Bronchial epithelial cell (primary cell): ENCODE results near the gene DEAF1. TPM values are rescaled to one million over a fixed set of nuclear protein-coding genes. Genes with fewer than 3 reads are reported as not detected.

Experiments
- DNase-seq: peaks from one replicate; pipeline ENCODE4 v3.0.0-alpha.2; 2010; ENCODE audit warnings: low read depth
- FAIRE-seq: peaks from 2 replicates; lab custom pipeline; 2011; peaks lifted over from hg19 to GRCh38; lab: Jason Lieb, UNC
- H3K27me3 ChIP-seq: 2 replicates; pipeline ENCODE4 v1.5.1; 2011; ENCODE audit warnings: low read length; ENCODE audit not compliant: control insufficient read depth, insufficient read depth
- H3K36me3 ChIP-seq: 2 replicates; pipeline ENCODE4 v1.5.1; 2011; ENCODE audit warnings: low read length; ENCODE audit not compliant: control insufficient read depth, insufficient read depth
- H3K4me3 ChIP-seq: 2 replicates; pipeline ENCODE4 v1.5.1; 2011; ENCODE audit warnings: mild to moderate bottlenecking, low read depth, low read length, control low read depth
- CTCF ChIP-seq: IDR thresholded peaks from 2 replicates; pipeline ENCODE4 v1.5.1; 2011; ENCODE audit warnings: mild to moderate bottlenecking, moderate library complexity, low read length, control low read depth, inconsistent platforms; ENCODE audit not compliant: insufficient read depth, severe bottlenecking
- total RNA-seq: library from RNA; depleted of rRNA; stranded (reverse); fragments of >200 nt; gene quantifications from 2 replicates; pipeline ENCODE4 v1.2.1, GENCODE V29; 2014

DEAF1 gene
- total RNA-seq, 1 donor from 2014 or later: 23.4 TPM

- Histone ChIP-seq H3K36me3 (no peaks in the 10 kb centered on the region), H3K27me3 (no peaks in the 10 kb centered on the region), H3K4me3 (no peak overlapping the region)
- TF ChIP-seq CTCF: no peak
- FAIRE-seq: no peak
- no peak for DNase-seq
These were observed 38.0 kb upstream of the DEAF1 start for GRCh38 chr11:733072-733471.

- no peaks in the 10 kb centered on the region for H3K27me3 ChIP-seq
- DNase-seq (peak; percentile 37), FAIRE-seq (no peak)
- TF ChIP-seq CTCF: no peak
- no peak overlapping the region for H3K4me3 ChIP-seq
- peaks cover 10% of the 10 kb centered on the region for H3K36me3 ChIP-seq
These were observed 34.6 kb upstream of the DEAF1 start for GRCh38 chr11:729492-730074.

GRCh38 chr11:728901-729491 is 34.0 kb upstream of the DEAF1 start:
- no peaks in the 10 kb centered on the region for H3K27me3 ChIP-seq
- no peak for FAIRE-seq

GRCh38 chr11:727859-728748 is 33.1 kb upstream of the DEAF1 start:
- H3K36me3 ChIP-seq: peaks cover 21% of the 10 kb centered on the region
- no peak overlapping the region for H3K4me3 ChIP-seq
- no peak for FAIRE-seq
- peak; percentile 90 for DNase-seq
- peak; percentile 100 for TF ChIP-seq CTCF
- no peaks in the 10 kb centered on the region for H3K27me3 ChIP-seq

More at GRCh38 chr11:728901-729491, 34.0 kb upstream of the DEAF1 start:
- Histone ChIP-seq H3K4me3 (no peak overlapping the region), H3K36me3 (peaks cover 16% of the 10 kb centered on the region)
- no peak for DNase-seq
- TF ChIP-seq CTCF: no peak

- no peak for TF ChIP-seq CTCF
- H3K4me3 ChIP-seq: no peak overlapping the region
- H3K36me3 ChIP-seq: peaks cover 26% of the 10 kb centered on the region
- FAIRE-seq (no peak), DNase-seq (no peak)
- H3K27me3 ChIP-seq: no peaks in the 10 kb centered on the region
These were observed 32.3 kb upstream of the DEAF1 start for GRCh38 chr11:727281-727701.
